HG03565 (cell line): ENCODE data around the gene LRP1B.

Source experiments
- ATAC-seq: cut with Tn5 transposase; IDR thresholded peaks from one replicate; pipeline ENCODE4 v1.9.1; 2021; ENCODE audit warnings: mild to moderate bottlenecking, moderate library complexity; ENCODE audit not compliant: unreplicated experiment

The LRP1B gene

DNA sequence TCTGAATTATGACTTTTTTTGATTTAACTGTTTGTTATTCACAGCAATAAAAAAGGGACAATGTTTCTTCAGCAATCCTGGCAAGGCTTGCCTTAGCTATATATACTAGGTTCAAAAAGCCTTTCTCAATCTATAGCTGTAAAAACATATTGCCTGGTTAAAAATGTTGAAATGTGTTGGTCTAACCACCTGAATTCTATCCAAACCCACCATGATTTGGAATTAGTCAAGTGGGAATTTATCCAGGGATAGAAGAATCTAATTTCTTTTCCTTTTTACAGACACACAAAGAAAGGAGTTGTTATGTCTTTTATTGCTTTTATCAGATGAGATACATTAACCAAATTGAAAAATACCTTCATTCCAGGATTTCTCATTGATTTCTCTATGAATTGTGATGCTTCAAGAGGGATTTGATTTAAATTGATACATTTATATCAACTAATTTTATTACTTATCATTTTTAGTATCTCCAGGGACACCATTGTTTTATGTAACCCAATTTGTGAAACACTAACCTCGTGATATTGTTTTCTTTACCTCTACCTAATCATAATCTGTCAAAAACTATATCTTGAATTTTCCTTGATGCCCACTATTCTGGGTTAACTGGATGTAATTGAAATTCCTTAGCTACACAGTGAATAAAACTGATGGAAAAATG, 88.1 kb downstream of the LRP1B start:
- ATAC-seq, result no peak

DNA sequence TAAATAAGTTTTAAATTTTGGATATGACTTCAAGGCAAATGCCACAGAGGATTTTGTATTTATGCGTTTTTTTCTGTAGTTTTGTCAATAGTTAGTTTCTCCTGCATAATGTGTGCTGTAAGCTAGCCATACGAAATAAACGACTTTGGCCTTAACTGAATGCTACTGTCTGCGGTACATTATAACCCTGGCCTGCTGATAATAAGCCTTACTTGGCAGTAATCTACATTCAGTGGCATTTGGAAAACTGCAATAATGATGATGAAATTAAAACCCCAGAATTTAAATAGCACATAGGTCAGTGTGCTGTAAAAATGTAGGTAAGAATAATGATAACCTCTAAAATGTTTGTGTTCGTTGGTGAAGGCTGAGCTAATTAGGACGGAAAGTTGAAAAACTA, 88.8 kb downstream of the LRP1B start:
- ATAC-seq, result no peak

DNA sequence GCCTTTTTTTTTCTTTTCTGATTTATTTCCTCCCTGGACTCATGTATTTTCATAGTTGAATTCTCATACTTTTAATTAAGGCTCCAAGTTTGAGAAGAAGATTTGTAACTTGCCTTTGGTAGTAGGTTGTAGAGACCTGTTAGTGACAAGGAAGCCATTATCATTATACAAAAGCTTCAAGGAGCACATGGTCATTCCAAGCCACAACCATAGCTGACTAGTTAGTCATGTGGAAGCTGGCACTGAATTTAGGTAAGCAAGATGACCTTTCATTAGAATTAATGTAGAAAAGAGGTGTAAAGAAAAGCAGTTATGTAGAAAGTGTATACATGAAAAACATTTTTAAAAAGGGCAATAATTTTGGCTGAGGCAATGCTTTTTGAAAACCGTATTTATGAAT, 89.7 kb downstream of the LRP1B start:
- ATAC-seq, result no peak

DNA sequence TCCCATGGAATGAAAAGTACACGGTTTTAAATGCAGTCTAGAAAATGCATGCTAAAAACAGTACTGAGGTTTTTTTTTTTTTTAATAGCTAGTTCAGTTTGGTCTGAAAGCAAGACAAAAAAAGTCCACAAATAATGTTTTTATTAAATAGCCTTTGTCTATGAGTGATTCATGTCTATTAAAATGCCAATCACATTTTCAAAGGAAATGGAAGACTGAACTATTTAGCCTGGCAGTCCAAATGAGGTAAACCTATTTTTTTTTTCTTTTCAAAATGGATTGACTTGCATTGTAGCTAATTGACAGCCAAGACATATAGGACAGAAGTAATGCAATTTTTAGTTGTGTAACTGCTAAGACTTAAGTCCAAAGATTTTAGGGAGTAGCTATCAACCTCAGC, 90.3 kb downstream of the LRP1B start:
- ATAC-seq, result no peak

DNA sequence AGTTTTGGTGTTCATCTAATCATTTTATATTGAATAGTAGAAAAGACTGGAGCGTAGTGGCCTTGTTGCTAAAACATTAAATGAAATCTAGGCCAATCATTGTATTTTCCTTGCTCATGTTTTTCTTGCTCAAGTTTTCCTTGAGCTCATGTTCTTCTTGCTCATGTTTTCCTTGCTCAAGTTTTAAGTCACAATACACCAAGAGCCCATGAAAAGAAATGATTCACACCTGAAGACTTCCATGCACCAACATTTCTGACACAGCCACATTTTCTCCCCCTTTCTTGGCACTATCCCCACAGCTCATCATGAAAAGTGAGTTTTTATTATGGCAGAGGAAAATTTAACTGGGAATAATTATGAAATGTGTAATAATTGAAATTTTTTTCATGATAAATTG, 92.0 kb downstream of the LRP1B start:
- ATAC-seq, result no peak

DNA sequence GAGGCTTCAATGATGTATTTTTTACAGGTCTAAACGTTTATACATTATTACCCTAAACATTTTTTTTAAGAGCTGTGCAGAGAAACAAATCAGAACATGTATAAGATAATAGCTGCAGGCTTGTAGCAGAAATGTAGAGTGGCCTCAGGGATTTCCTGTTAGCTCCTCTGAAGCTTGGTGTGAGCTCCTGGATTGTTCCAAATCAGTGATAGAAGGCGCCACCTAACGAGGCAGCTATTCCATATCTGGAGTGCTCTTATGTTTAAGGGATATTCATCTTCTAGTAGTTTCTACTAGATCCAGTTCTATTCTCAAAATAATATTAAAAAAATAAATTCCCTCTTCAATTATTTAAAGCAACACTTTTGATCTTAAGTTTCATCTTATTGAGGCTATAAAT, 93.1 kb downstream of the LRP1B start:
- ATAC-seq, result no peak

DNA sequence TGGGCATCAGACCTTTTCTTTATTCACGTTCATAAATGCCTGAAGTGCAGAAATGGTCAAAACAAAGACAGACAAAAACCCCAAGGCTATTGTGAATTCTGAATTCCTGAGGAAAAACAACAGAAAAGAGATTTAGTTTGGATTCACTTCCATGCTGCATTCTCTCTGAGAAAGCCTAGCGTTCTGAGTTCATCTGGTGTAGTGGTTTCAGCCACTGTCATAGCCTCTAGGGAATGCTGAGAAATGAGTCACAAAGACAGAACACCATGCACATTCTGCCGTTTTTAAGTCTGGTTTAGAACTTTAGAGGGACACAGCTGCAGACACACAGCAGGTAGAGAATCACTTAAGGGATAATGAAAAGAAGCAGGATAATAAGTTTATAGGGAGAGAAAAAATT, 93.8 kb downstream of the LRP1B start:
- no peak for ATAC-seq

DNA sequence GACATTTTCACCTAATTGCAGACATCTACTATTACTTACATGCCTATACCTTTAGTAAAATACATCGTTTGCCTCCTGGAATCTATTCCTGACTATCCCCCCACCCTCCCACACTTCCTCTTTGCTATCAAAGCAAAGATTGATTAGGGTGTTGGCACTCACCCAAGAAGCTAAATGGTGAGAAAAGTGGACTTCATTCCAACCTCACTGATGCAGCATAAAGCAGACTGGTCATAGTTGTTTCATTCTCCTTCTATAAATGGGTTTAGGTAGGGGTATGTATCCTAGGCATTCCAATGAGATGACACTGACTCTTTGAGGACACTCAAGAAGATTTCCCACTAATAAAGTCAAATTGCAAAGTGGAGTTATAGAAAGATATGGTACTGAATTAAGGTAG, 97.4 kb downstream of the LRP1B start:
- no peak for ATAC-seq

DNA sequence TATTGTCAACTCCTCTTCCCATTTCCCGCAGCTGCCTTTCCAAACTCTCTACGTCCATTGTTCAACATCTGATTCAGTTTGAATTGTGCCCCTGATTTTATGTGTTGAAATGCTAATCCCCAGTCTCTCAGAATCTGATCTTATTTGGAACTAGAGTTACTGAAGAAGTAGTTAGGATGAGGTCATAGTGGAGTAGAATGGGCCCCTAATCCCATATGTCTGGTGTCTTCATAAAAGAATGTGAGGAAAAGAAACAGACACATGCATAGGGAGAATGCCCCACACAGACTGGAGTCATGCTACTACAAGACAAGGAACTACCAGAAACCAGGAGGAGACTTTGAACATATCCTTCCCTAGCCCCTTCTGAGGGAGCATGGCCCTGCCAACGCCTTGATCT, 99.2 kb downstream of the LRP1B start:
- ATAC-seq, result no peak

DNA sequence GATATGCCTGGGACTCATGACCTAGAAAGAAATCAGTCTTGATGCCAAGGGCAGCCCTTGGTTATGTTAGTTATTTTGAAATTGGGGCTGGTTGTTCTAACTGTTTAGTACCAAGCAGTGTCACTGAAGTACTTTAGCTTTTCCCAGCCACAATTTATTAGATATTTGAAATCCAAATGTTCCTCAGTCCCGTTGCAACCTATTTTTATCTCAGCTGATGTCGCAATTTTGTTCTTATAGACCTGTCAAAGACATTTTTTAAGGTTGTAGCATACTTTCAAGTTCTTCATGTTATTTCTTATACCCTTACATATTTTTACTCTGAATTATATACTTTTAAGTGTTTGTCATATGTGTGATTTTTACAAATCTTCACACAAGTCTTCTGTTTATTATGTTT, 100.1 kb downstream of the LRP1B start:
- ATAC-seq, result no peak

DNA sequence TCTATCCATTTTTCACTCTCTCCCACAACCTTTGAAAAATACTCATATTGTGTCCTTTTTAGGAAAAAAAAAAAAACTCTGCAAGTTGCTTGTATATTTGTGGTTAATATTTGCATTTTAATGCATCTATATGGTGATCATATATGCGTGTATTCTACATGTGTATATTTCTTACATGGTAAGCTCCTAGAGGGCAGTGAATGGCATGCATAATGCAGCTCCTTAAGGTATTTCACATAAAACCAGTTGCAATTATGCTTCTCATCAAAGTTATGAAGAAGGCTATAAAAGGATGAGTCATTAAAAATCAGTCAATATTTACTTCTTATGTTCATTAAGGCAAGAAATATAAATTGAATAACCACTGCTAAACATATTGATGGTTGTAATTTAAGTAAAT, 100.8 kb downstream of the LRP1B start:
- no peak for ATAC-seq

DNA sequence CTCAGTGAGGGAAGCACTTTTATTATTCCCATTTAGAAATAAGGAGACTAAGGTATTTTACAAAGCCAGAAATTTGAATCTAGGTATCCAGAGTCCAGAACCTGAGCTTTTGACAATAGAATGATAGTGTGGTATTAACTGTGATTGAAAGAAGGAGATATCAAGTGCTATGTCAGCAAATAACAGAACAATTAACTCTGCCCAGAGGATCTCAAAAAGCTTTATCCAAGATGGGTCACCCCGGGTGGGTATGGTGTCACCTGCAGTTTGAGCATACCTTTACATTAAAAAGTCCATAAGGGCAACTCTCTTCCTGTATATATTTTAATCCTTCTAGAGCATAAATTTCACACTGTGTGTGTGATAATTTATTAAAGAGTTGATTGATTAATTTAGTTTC, 105.4 kb downstream of the LRP1B start:
- ATAC-seq, result no peak

DNA sequence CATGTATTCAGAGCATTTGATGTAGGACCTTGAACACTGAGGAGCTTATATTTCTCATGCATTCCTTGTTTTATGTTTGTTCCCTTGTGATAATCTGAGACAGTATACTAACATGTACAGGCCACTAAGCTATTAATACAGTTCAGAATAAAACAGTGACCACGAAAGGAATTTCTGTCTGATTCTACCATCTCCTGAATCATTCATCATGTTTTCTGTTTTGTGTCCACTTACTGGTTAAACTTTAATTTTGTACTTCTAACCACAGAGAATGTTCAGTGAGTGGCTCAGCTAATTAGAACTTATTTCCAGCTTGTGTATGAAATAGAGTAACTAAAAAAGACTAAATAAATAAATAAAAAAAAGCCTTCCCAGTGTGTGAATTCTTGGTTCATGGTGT, 110.4 kb downstream of the LRP1B start:
- no peak for ATAC-seq

DNA sequence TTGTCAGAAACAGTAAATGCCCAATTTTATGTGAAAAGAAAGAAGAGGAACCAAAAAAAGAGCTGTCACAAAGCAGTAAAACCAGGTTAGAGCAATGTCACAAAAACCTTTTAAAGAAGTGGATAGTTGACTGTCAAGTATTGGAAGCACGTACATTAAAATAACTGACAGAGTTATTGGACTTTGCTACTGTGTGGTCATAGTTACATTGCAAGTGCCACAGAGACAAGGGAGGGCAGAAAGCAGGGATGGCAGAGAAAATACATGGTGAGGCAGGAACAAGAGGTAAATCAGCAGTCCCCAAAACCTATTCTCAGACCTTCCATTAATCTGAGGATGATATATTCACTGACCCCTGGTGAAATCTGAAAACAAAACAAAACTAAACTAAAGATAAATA, 116.3 kb downstream of the LRP1B start:
- no peak for ATAC-seq

DNA sequence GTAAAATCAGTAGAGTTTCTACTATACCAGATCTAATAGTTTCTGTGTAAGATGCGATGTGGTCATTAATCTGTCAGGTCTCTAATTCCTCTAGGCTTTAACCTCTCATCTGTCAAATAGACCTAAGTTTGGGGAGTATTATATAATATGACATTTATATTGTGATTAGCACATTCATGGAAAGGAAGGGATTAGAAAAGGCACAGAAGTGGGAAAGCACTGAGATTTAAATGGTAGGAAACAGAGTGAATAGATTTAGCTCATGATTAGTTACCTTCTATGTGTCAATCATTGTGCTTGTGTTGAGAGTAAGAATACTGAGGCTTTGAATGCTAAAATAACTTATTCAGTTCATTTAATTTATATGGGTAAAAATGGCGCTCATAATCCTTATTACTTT, 118.0 kb downstream of the LRP1B start:
- ATAC-seq, result no peak

DNA sequence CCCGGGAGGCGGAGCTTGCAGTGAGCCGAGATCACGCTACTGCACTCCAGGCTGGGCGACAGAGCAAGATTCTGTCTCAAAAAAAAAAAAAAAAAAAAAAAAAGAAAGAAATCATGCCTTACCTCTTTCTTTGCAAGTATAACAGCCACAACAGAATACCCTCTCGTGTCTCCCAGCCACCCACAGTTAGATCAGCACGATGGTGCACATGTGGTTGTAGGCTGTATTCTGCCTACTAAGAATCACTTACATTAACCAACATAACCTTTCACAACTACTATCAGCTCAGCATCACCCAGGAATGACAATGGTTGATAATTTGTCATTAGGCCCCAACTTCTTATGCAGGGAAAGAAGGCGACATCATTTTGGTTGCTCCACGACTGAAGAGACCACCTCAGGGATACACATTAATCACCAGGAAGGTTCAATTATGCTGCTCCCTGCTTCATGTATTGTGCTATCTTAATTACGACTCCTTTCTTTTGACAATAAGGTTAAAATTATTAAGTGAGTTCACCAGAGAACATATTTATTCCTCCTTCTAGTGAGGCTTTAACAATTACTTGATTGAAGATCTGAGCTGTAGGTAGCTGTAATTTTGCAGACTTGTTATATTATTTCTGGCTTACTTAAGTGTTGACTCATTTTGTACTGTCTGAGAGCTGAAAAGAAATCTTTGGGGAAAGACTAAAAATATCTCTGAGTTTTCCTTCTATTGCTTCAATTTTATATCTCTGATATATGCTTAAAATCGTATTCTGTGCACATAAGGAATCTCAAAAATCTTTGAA, 120.1 kb downstream of the LRP1B start:
- ATAC-seq, result no peak

DNA sequence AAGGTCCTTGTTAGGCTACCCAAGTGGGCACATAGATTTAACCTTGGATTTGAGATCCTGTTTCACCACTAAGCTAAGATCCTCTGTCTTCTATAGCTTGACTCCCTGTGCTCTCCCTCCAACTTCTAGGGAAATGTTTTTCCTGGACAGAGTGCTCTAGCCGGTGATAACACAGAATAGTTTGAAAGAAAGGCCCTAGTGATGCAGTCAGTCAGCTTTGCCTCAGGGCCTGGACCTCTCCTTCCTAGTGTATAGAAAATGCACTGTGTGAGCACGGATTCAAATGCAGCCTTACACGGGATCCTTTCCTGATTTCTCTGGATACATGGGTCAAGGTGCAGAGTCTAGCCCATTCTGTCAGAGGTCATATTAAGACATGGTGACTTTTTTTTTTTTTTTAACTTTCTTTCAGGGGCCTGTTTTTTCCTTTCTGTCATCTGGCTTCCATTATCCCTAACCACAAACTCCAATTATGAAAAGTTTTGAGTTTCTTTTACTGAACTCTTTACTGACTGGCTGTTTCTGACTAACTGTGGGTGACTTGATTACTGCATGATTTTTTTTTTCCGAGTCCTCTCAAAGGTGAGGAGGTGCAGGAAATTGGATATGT, 122.6 kb downstream of the LRP1B start:
- no peak for ATAC-seq

DNA sequence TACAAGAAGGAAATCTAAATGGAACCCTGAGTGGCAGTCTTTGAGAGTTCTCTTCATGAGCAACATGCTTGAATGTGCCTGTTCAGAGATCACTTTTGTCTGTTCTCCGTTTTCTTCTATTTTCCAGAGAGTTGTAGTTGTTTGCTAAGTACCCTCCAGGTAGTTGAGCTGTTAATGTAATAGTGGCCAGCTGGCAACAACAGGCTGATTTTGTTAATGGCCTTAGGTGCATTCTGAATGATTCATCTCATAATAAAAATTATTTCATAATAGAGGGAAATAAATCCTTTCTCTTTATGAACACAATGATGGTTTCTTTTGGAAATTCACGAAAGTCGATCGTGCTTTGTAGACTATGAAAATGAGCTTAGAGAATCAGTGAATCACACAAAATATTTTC, 136.8 kb downstream of the LRP1B start:
- ATAC-seq, result no peak

DNA sequence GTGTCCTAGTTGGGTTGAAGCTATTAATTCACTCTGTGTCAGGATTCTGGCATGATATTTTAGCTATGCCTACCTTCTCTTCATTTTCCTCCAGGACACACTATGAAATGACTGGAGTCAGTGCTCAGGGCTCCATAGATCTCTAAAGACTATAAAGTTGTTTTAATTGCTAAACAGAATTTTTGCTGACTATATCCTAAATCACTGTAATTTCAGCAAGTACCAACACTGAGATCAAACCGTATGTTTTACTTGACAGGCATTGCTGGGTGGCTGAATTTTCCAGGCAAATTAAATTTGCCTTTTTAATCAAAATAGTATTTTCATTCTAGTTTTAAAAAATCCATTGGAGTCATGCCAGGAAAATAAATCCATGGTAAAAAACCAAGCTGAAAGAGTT, 138.1 kb downstream of the LRP1B start:
- ATAC-seq, result no peak

DNA sequence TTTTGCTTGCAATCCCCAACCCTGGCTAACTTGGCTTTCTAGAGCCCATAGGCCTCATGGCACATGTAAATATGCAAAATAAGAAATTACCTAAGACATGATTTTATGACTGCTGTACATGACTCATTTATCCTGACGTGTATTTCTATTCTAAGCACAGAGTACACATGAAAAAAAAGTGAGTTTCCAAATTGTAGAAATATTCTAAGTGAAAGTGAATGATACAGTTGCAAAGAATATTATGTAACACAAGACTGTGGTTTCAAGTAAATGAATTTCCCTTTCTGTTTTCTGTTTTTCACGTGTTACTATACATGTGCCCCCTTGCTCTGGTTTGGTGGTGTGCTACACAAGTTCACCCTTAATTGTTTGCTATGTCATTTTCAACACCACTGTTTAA, 162.4 kb downstream of the LRP1B start:
- no peak for ATAC-seq

DNA sequence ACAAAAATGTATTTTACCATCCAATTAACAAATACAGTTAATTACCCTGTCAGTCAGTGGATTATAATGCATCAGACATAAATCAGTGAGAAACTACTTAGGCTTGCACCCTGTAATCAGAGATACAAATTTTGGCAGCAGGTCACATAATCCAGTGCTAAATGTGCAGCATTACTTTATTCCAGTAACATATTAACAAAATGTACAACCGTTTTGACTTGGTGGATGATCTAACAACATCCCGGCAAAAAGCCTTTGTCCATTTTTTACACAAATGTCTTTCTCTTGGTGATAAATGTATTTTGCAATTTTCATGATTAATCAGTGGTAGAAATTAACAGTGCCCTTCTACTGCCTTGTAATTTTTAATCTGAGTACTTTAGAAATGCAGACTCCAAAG, 162.8 kb downstream of the LRP1B start:
- no peak for ATAC-seq

DNA sequence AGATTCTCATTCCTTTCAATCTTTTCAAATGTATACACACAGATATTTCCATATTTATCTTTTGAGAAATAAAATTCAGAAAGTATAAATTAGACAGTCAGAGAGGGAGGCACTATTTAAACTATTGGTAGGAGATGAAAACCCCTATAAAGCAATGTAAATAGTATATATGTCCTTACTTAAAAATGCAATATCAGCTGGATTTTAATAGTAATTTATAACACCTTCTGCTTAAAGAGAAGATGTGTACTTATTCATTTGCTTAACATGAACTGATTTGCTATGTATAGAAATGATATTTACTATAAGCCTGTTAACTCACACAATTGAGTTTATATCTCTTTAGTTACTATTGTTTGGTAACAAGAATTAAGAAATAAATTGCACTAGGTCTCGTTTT, 163.3 kb downstream of the LRP1B start:
- ATAC-seq, result no peak
